ENCODE data around the gene PPP6R3.
A peak's percentile ranks its signal among the peaks of the same experiment; 100 is the strongest.

PPP6R3 gene

GRCh38 chr11:68596231-68596630 is 135.7 kb downstream of the PPP6R3 start:
- H3K4me3 ChIP-seq (ENCODE audit: low read length), result no peak overlapping the region
- no peak for TF ChIP-seq CTCF (conservative IDR thresholded peaks at IDR 0.05; ENCODE audit: low read depth, low read length)
- DNase-seq (ENCODE audit: low read depth), result no peak

- H3K4me3 ChIP-seq (ENCODE audit: low read length), result no peak overlapping the region
- DNase-seq (ENCODE audit: low read depth), result no peak
- no peak for TF ChIP-seq CTCF (conservative IDR thresholded peaks at IDR 0.05; ENCODE audit: low read depth, low read length)
Observed at GRCh38 chr11:68598816-68599653, 138.5 kb downstream of the PPP6R3 start.

GRCh38 chr11:68601147-68601546 is 140.6 kb downstream of the PPP6R3 start:
- no peak for TF ChIP-seq CTCF (conservative IDR thresholded peaks at IDR 0.05; ENCODE audit: low read depth, low read length)

GRCh38 chr11:68609761-68610160 is 149.2 kb downstream of the PPP6R3 start:
- no peak overlapping the region for H3K4me3 ChIP-seq (ENCODE audit: low read length)
- DNase-seq (ENCODE audit: low read depth), result no peak
- TF ChIP-seq CTCF (conservative IDR thresholded peaks at IDR 0.05; ENCODE audit: low read depth, low read length), result no peak

More at GRCh38 chr11:68601147-68601546, 140.6 kb downstream of the PPP6R3 start:
- no peak overlapping the region for H3K4me3 ChIP-seq (ENCODE audit: low read length)
- DNase-seq (ENCODE audit: low read depth), result no peak

- DNase-seq (ENCODE audit: low read depth), result no peak
Observed at GRCh38 chr11:68610452-68611116, 150.0 kb downstream of the PPP6R3 start.

GRCh38 chr11:68615657-68616056 is 155.1 kb downstream of the PPP6R3 start:
- DNase-seq (ENCODE audit: low read depth), result no peak
- TF ChIP-seq CTCF (conservative IDR thresholded peaks at IDR 0.05; ENCODE audit: low read depth, low read length), result no peak
- no peak overlapping the region for H3K4me3 ChIP-seq (ENCODE audit: low read length)

More at GRCh38 chr11:68610452-68611116, 150.0 kb downstream of the PPP6R3 start:
- peak; percentile 26 for TF ChIP-seq CTCF (conservative IDR thresholded peaks at IDR 0.05; ENCODE audit: low read depth, low read length)
- no peak overlapping the region for H3K4me3 ChIP-seq (ENCODE audit: low read length)
